Neural cell (in vitro differentiated cells): ENCODE results near the gene LDB2.

Source experiments
- CTCF ChIP-seq: fragments of 450-650 bp; IDR thresholded peaks from 2 replicates; pipeline ENCODE4 v1.5.1; 2014; ENCODE audit warnings: antibody characterized with exemption, mild to moderate bottlenecking, moderate library complexity; ENCODE audit not compliant: poor library complexity, severe bottlenecking
- POLR2AphosphoS5 ChIP-seq: IDR thresholded peaks from 2 replicates; pipeline ENCODE4 v1.6.1; 2012
- SMC3 ChIP-seq: fragments of 450-650 bp; conservative IDR thresholded peaks from 2 replicates; pipeline ENCODE4 v1.6.1; 2014; ENCODE audit warnings: antibody characterized with exemption, mild to moderate bottlenecking, moderate library complexity; ENCODE audit not compliant: poor library complexity

DNA sequence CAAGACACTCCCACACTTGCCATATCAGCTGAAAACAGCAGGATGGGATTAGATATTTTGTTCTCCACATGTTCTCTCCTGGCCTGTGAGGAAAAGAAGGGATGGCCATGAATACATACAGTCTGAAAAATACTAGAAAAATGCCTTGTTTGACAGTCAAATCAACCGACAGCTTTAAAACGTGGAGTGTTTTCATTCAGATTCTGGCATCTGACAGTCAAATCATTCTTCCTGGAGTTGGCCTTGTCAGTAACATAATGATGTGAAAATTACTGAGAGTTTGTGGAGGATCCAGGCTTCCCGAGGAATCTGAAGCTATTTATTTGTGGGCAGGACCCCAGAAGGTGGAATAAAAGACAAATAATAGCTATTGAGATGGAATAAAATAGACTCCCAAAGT is 188.2 kb downstream of the LDB2 start:
- no peak for TF ChIP-seq CTCF
- no peak for TF ChIP-seq SMC3
- peak; percentile 93 for TF ChIP-seq POLR2AphosphoS5
